ENCODE data around the gene MCOLN1.

GRCh38 chr19:7565332-7565731, 42.9 kb downstream of the MCOLN1 start:
- no peak for TF ChIP-seq CTCF (IDR thresholded peaks at IDR 0.05)
- no peak for TF ChIP-seq EZH2 (IDR thresholded peaks at IDR 0.05)
- no peak for TF ChIP-seq EZH2phosphoT487 (IDR thresholded peaks at IDR 0.05)
